Nephron progenitor cell (in vitro differentiated cells): ENCODE data around the gene CHN2.

Source experiments
- DNase-seq: peaks from one replicate; pipeline ENCODE4 v3.0.0; 2021
- H3K27ac Mint-ChIP-seq: 2 replicates; pipeline ENCODE4 v1.8.0; 2021; ENCODE audit warnings: mild to moderate bottlenecking, moderate library complexity, mixed read lengths
- H3K27me3 Mint-ChIP-seq: 2 replicates; pipeline ENCODE4 v1.8.0; 2021; ENCODE audit warnings: mild to moderate bottlenecking, low read depth, mixed read lengths; ENCODE audit not compliant: poor library complexity
- H3K36me3 Mint-ChIP-seq: 2 replicates; pipeline ENCODE4 v1.8.0; 2021; ENCODE audit warnings: low read depth, mixed read lengths
- H3K4me1 Mint-ChIP-seq: 2 replicates; pipeline ENCODE4 v1.8.0; 2021; ENCODE audit warnings: mixed read lengths
- H3K4me3 Mint-ChIP-seq: 2 replicates; pipeline ENCODE4 v1.8.0; 2021; ENCODE audit warnings: mild to moderate bottlenecking, moderate library complexity, mixed read lengths
- H3K9me3 Mint-ChIP-seq: 2 replicates; pipeline ENCODE4 v1.8.0; 2021; ENCODE audit warnings: mild to moderate bottlenecking, moderate library complexity, mixed read lengths
- CTCF ChIP-seq: fragments of 200-600 bp; sonication (generic); IDR thresholded peaks from 2 replicates; pipeline ENCODE4 v1.5.0; 2021; ENCODE audit warnings: antibody characterized with exemption

The CHN2 gene

GRCh38 chr7:29432721-29433120 is 238.1 kb downstream of the CHN2 start:
- no peaks in the 10 kb centered on the region for H3K36me3 Mint-ChIP-seq
- H3K27me3 Mint-ChIP-seq: peaks cover 4% of the 10 kb centered on the region
- no peak for DNase-seq
- H3K4me3 Mint-ChIP-seq: no peak overlapping the region
- no peaks in the 10 kb centered on the region for H3K9me3 Mint-ChIP-seq
- no peaks in the 10 kb centered on the region for H3K4me1 Mint-ChIP-seq
- no peak for TF ChIP-seq CTCF
- no peak overlapping the region for H3K27ac Mint-ChIP-seq

DNA sequence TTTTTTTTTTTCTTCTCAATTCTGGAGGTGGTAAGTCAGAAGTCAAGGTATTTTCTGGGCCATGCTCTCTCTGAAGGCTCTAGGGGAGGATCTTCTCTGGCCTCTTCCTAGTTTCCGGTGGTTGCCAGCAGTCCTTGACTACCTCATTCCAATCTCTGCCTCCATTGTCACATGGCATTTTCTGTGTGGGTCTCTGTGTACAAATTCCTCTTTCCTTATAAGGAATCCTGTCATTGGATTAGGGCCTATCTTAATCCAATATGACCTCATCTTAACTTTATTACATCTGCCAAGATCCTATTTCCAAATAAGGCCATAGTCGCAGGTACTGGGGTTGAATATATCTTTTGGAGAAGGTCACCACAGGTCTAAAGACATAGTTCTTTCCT is 239.8 kb downstream of the CHN2 start:
- Mint-ChIP-seq H3K4me1 (no peaks in the 10 kb centered on the region), H3K36me3 (no peaks in the 10 kb centered on the region), H3K9me3 (no peaks in the 10 kb centered on the region), H3K27me3 (peaks cover 7% of the 10 kb centered on the region), H3K4me3 (no peak overlapping the region), H3K27ac (no peak overlapping the region)
- TF ChIP-seq CTCF: no peak
- no peak for DNase-seq

DNA sequence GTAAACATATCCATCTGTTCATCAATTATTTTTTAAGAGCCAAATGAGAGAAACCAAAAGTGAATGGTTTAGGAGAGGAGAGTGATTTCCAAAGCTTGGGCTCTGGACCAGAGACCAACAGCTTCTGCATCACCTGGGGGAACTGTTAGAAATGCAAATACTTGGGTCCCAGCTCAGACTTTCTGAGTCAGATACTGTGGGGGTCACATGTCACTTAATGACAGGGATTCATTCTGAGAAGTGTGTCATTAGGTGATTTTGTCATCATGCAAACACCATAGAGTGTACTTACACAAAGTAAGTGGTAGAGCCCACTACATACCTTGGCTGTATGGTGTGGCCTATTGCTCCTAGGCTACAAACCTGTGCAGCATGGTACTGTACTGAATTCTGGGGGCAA is 240.6 kb downstream of the CHN2 start:
- Mint-ChIP-seq H3K4me3 (no peak overlapping the region), H3K4me1 (no peaks in the 10 kb centered on the region), H3K36me3 (no peaks in the 10 kb centered on the region), H3K27me3 (peaks cover 7% of the 10 kb centered on the region), H3K27ac (no peak overlapping the region), H3K9me3 (no peaks in the 10 kb centered on the region)
- DNase-seq: no peak
- TF ChIP-seq CTCF: no peak

- no peaks in the 10 kb centered on the region for H3K9me3 Mint-ChIP-seq
- TF ChIP-seq CTCF: no peak
- DNase-seq: no peak
- H3K36me3 Mint-ChIP-seq: no peaks in the 10 kb centered on the region
- H3K27ac Mint-ChIP-seq: no peak overlapping the region
- no peak overlapping the region for H3K4me3 Mint-ChIP-seq
- H3K27me3 Mint-ChIP-seq: peaks cover 7% of the 10 kb centered on the region
- H3K4me1 Mint-ChIP-seq: no peaks in the 10 kb centered on the region
These were observed 241.3 kb downstream of the CHN2 start for GRCh38 chr7:29435902-29436301.

DNA sequence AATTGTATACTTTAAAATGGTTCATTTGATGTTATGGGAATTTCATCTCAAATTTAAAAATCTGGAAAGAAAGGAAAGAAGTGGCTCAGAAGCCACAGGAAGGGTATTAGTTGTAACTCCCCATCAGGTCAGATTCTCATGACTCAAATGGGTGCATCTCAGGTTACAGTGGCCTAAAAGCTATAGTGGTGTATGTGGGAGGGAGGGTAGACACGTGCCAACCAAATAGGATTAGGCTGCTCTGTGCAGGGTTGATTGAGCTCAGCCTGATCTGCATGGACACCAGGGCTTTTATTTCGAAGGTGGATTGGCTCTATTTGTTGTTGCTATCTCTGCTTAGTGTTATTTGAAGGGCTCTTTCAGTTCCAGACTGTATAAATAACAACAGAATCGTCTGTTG is 247.6 kb downstream of the CHN2 start:
- peaks cover 8% of the 10 kb centered on the region for H3K27me3 Mint-ChIP-seq
- no peaks in the 10 kb centered on the region for H3K36me3 Mint-ChIP-seq
- no peak for DNase-seq
- no peaks in the 10 kb centered on the region for H3K9me3 Mint-ChIP-seq
- H3K4me1 Mint-ChIP-seq: peaks cover 56% of the 10 kb centered on the region
- no peak for TF ChIP-seq CTCF
- no peak overlapping the region for H3K27ac Mint-ChIP-seq
- H3K4me3 Mint-ChIP-seq: no peak overlapping the region

DNA sequence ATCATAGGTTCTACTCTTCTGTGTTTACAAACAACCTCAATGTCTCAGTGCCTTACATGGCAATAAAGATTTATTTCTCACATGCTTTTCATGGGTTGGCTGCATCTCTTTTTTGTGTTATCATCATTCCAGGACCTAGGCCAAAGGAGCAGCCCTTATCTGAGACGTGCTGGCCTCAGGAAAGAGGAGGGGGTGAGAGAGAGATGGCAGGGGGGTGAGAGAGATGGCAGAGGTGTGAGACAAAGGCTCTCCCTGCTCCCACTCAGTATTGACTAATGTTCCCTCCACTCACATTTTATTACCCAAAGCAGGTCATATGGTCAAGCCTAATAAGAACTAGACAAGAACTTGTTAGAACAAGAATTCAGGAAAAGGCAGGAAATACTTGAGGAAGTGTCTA is 249.0 kb downstream of the CHN2 start:
- Mint-ChIP-seq H3K4me3 (no peak overlapping the region), H3K9me3 (no peaks in the 10 kb centered on the region), H3K4me1 (peaks cover 56% of the 10 kb centered on the region), H3K36me3 (no peaks in the 10 kb centered on the region), H3K27ac (no peak overlapping the region), H3K27me3 (peaks cover 4% of the 10 kb centered on the region)
- TF ChIP-seq CTCF: no peak
- no peak for DNase-seq
